ENCODE results near the gene SPATA22.
"Not testable (repeated sequence)": the region's sequence is repeated elsewhere in the genome, so short reads cannot be mapped to it uniquely, and the experiment has no call there.

The SPATA22 gene

DNA sequence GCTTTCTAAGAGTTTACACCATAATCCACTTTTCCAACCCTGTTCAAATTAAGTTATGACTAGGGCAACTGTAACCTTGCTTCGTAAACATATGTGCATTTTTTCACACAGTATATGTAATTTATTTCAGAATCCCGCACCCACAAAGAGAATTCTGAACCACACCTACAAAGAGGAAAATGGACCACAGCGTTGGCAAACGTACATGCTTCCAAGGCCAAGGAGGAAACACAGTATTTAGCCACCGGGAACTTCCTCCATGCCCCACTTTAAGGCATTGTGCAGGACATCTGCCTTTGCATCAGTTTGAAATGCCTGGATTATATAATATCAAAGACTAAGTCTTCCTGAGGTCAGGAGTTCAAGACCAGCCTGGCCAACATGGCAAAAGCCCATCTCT lies 2.1 kb downstream of the SPATA22 start:
- no peak for DNase-seq

- not testable (repeated sequence) for DNase-seq
These were observed 5.3 kb downstream of the SPATA22 start for GRCh38 chr17:3466355-3466754.

DNA sequence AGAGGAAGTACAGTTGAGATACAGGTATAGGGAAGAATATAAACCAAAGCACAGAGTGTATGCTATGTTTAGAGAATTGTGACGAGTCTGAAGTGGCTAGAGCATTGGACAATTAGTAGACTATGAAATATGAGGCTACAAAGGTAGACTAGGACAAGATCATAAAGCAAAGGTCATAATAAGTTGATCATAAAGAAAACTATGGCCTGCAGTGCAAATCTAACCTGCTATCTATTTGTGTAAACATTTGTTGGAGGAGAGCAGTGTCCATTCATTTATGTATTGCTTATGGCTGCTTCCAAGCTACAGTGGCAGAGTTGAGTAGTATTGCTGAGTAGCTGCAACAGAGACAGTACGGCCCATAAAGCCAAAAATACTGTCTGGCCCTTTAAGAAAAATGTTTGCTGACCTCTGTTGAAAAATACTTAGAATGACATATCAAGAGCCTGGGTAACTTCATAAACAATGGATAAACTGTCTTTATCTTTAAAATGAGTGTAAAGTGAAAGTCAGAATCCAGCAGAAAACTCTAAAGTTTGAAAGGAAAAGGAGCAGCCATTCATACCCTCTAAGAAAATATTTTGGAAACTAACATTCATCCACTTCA lies 23.5 kb downstream of the SPATA22 start:
- DNase-seq: no peak

- no peak for DNase-seq
These were observed 24.0 kb downstream of the SPATA22 start for GRCh38 chr17:3447625-3448024.

DNA sequence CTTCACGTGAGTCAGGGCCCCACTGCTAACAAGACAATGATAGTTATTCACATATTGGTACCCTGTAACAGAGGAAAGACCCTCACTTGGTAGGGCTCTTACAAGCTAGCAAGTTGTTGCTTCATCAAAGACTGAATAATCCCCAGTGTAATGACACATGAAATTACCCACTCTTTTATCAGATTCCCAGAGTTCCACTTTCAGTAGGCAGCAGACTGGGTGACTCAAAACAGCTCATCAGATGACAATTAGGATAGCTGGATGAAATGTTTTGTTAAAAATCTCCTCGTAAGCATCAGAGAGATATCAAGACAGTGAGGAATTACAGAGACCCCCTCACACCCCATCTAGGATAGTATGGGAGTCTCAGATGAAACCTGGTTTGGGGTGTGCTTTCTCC lies 31.2 kb downstream of the SPATA22 start:
- DNase-seq: no peak

DNA sequence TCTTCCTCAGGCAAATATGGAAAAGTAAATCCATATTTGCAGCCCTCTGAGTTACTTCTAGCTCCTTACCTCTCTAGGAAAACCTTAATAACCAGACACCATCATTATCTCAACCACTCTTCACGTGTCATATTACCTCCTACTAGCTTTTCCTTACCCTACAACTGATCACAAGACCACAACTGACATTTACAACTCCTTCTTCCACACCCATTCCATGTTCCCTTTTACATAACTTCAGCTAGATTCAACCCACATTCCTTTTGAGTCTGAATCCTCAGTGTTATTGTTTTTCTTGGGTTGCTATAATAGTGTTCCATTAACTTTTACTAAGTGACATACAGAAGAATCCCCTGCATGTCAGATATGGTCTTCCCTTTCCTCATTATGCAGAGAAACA lies 33.3 kb downstream of the SPATA22 start:
- DNase-seq: no peak

DNA sequence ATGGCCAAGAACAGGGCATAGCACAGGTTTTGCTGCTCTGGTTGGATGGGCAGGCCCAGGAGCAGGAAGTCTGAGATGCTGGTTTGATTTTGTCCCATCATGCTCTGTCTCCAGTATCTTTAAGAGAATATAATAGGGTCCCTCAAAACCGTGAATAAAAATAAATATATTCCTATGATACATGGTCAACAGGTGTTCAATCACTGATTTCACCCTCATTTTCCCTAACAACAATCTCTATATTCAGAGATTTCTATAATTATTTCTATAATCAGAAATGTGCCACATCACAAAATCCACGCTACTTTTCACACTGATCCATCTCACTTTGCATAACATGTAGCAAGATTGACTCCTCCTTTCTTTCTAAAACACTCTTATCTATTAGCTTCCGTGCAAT lies 37.9 kb downstream of the SPATA22 start, which contains the start of gene OR1E2:
TSS of gene OR1E2 (minus strand) at position 101 of the 400 bp plus-strand sequence. CDS start at position 101, 0 bp downstream.
- DNase-seq: no peak

GRCh38 chr17:3433215-3433614 lies 38.4 kb downstream of the SPATA22 start:
- not testable (repeated sequence) for DNase-seq

DNA sequence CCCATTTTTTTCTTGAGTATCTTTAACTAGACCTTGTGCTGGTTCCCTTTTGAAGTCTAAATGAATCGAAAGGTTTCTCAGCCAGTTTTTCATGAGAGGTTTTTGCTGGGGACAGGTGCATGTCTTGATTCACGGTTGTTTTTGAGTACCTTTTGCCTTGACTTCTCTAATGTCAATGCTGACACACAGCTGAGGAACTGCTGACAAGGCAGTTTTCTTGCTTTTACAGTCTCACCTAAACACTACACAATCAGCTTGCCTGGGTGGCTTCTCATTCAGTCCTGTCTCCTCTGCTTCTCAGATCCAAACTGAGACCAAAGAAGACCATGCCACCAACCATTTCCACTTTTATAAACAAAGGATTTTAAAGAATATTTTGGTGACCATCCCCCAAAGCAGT lies 53.4 kb downstream of the SPATA22 start:
- no peak for DNase-seq

- no peak for DNase-seq
These were observed 56.0 kb downstream of the SPATA22 start for GRCh38 chr17:3415610-3416009.

DNA sequence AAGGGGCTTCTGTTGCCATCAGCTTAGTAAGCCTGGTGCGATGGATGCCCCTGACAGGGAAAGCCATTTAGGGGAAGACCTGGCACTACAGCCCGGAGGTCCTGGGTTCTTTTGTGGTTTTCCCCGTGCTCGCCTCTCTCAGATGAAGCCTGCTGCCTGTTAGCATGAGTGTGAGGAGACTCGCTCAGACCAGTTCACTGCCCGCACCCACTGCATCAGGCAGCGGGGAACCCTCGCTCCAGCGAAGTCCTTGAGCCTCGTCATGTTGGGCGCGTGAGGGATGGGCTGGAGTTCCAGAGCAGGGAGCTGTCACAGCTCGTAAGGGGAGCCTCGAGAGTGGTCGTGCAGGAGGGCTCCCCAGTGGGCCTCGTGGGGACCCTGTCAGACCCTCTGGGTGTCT lies 59.4 kb downstream of the SPATA22 start:
- DNase-seq: not testable (repeated sequence)

DNA sequence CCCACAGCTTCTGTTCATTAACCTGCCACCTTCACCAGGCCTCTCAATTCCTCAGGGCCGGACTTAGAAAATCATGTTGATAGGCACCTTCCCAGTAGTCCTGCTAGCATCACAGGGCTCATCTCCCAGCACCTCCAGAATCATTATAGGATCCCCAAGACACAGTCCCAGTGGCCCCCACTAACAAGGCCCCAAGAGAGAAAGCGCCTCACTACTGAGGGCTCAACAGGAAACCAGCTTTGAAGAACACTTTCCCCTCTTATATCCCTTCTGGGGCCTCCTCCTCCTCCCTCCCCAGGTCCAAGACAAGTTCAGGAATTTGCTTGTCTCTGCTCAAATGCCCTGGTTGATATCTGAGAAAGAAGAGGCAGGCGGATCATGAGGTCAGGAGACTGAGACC lies 60.5 kb downstream of the SPATA22 start, which contains the start of gene OR3A3:
TSS of gene OR3A3 (plus strand) at position 301 of the 400 bp plus-strand sequence.
- DNase-seq: no peak

- DNase-seq: not testable (repeated sequence)
These were observed 67.8 kb downstream of the SPATA22 start for GRCh38 chr17:3403856-3404255.

- no peak for DNase-seq
These were observed 69.8 kb downstream of the SPATA22 start for GRCh38 chr17:3401786-3402185.

GRCh38 chr17:3400055-3400454 lies 71.6 kb downstream of the SPATA22 start:
- no peak for DNase-seq

DNA sequence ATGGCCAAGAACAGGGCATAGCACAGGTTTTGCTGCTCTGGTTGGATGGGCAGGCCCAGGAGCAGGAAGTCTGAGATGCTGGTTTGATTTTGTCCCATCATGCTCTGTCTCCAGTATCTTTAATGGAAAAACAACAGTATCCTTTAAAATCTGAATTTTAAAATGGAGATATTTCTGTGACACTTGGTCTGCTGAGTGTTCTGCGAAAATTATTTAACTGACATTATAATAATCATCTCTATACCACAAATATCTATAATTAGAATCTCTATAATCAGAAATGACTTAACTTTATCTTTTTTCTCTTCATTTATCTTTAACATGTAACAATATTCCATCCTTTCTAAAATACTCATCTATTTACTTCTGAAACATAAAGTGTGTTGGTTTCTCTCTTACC lies 73.3 kb downstream of the SPATA22 start, which contains the start of gene OR1E1:
TSS of gene OR1E1 (minus strand) at position 101 of the 400 bp plus-strand sequence. CDS start at position 101, 0 bp downstream.
- DNase-seq: no peak

- not testable (repeated sequence) for DNase-seq
These were observed 73.8 kb downstream of the SPATA22 start for GRCh38 chr17:3397801-3398200.
